ENCODE measurements around the gene ISG20. TPM values are rescaled to one million over a fixed set of nuclear protein-coding genes. Genes with fewer than 3 reads are reported as not detected.

Gene ISG20
- total and polyA plus RNA-seq, 8 donors: 3.0 to 14.2 (median 7.2) TPM

DNA sequence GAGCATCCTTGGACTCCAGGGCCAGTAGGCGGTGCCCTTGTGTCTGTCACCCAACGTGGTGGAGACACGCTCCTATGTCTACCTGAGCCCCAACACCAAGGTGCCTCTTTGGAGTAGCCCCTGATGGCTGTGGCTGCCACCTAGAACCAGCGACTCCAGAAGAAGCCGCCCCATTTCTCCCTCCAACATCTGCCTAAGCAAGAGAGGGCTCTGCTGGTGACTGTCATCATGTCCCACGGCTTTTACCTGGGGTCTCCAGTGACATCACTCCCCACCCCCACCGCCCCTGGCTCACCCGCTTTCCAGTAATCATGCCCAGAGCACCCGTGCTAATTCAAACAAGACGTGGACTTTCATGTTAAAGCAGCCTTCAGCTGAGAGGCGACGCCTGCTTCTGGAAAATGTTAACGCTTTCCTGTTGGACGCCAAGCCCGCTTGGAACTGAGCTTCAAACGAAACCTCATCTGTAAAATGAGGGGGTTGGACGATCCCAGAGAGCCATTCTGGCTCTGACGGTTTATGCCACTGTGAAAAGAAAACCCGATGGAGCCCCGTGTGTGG is 57.0 kb downstream of the ISG20 start:
- no peak for FAIRE-seq
- H3K36me3 ChIP-seq: no peaks in the 10 kb centered on the region
- H3K9me3 ChIP-seq: no peaks in the 10 kb centered on the region
- WGBS, 2 donors: 69 to 74% methylated on average over 20 of the region's 20 CpGs
- H3K4me1 ChIP-seq: no peaks in the 10 kb centered on the region
- ATAC-seq: no peak
- H3K27ac ChIP-seq: no peak overlapping the region
- H3K4me3 ChIP-seq: no peak overlapping the region
- intact Hi-C loops (cut with DNase I): no loop called here
- H3K27me3 ChIP-seq: no peaks in the 10 kb centered on the region
- TF ChIP-seq, protein P1, sequence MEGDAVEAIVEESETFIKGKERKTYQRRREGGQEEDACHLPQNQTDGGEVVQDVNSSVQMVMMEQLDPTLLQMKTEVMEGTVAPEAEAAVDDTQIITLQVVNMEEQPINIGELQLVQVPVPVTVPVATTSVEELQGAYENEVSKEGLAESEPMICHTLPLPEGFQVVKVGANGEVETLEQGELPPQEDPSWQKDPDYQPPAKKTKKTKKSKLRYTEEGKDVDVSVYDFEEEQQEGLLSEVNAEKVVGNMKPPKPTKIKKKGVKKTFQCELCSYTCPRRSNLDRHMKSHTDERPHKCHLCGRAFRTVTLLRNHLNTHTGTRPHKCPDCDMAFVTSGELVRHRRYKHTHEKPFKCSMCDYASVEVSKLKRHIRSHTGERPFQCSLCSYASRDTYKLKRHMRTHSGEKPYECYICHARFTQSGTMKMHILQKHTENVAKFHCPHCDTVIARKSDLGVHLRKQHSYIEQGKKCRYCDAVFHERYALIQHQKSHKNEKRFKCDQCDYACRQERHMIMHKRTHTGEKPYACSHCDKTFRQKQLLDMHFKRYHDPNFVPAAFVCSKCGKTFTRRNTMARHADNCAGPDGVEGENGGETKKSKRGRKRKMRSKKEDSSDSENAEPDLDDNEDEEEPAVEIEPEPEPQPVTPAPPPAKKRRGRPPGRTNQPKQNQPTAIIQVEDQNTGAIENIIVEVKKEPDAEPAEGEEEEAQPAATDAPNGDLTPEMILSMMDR (IDR thresholded peaks at IDR 0.05): no peak
- DNase-seq: no peak

- Histone ChIP-seq H3K9me3 (no peaks in the 10 kb centered on the region), H3K4me1 (no peaks in the 10 kb centered on the region), H3K4me3 (no peak overlapping the region), H3K27ac (no peak overlapping the region), H3K36me3 (no peaks in the 10 kb centered on the region), H3K27me3 (no peaks in the 10 kb centered on the region)
- 87 to 90% methylated on average over 3 of the region's 3 CpGs for WGBS, 2 donors
- TF ChIP-seq, protein P1 (IDR thresholded peaks at IDR 0.05): no peak
- ATAC-seq (no peak), DNase-seq (no peak), FAIRE-seq (no peak)
- intact Hi-C loops (cut with DNase I): no loop called here
Measured at GRCh38 chr15:88696254-88696653, 57.4 kb downstream of the ISG20 start.

- WGBS, 2 donors: 77 to 86% methylated on average over 9 of the region's 9 CpGs
- TF ChIP-seq, protein P1 (IDR thresholded peaks at IDR 0.05): no peak
Measured at GRCh38 chr15:88697276-88697675, 58.5 kb downstream of the ISG20 start.

DNA sequence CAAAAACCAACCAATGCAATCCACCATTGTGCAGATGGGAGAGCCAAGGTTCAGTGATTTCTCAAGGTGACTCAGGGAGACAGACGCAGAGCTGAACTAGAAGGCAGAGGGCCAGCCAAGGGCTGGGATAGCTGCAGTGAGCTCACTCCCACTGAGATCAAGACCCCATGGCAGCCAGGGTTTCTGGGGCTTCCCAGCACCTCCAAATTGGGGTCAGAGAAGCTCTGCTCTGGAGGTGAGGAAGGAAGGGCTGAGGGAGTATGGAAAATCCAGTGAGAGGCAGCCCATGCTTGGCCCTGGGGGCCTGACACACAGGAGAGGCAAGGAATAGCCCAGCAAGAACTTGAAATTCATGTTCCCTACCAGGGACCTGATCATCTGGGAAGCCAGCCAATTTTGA is 61.0 kb downstream of the ISG20 start:
- no peak overlapping the region for H3K27ac ChIP-seq
- TF ChIP-seq, protein P1 (IDR thresholded peaks at IDR 0.05): no peak
- no peak for ATAC-seq
- FAIRE-seq: no peak
- no peaks in the 10 kb centered on the region for H3K9me3 ChIP-seq
- no peaks in the 10 kb centered on the region for H3K36me3 ChIP-seq
- no peaks in the 10 kb centered on the region for H3K4me1 ChIP-seq
- no peak overlapping the region for H3K4me3 ChIP-seq
- intact Hi-C loops (cut with DNase I): no loop called here
- H3K27me3 ChIP-seq: no peaks in the 10 kb centered on the region
- DNase-seq: no peak
- 82 to 90% methylated on average over 1 of the region's 1 CpG for WGBS, 2 donors

More at GRCh38 chr15:88697276-88697675, 58.5 kb downstream of the ISG20 start:
- H3K9me3 ChIP-seq: no peaks in the 10 kb centered on the region
- intact Hi-C loops (cut with DNase I): no loop called here
- no peaks in the 10 kb centered on the region for H3K36me3 ChIP-seq
- no peak overlapping the region for H3K4me3 ChIP-seq
- DNase-seq: no peak
- FAIRE-seq: no peak
- H3K4me1 ChIP-seq: no peaks in the 10 kb centered on the region
- no peak for ATAC-seq
- H3K27me3 ChIP-seq: no peaks in the 10 kb centered on the region
- H3K27ac ChIP-seq: no peak overlapping the region

DNA sequence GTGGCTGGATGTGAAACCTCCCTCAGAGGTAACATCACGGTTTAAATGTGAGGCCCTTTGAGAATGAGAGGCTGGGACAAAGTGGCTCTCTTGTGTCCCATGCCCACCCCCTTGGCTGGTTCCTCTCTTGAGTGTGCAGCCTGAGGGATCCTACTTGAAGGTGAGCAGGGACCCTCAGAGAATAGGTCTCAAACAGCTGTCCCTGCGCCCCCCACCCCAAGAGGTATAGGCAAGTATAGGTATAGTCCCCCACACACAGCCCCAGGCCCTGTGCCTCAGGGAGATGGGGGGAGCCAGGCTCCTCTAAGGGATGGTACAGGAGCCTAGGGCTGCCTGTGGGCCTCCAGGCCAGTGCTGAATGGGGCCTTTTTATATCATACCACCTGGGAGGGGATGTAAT is 61.9 kb downstream of the ISG20 start:
- TF ChIP-seq, protein P1 (IDR thresholded peaks at IDR 0.05): no peak
- intact Hi-C loops (cut with DNase I): no loop called here
- no peaks in the 10 kb centered on the region for H3K9me3 ChIP-seq
- 92% methylated on average over 2 of the region's 2 CpGs for WGBS, 2 donors
- H3K4me3 ChIP-seq: no peak overlapping the region
- H3K36me3 ChIP-seq: no peaks in the 10 kb centered on the region
- FAIRE-seq: no peak
- no peak overlapping the region for H3K27ac ChIP-seq
- no peak for ATAC-seq
- no peaks in the 10 kb centered on the region for H3K27me3 ChIP-seq
- DNase-seq: no peak
- peaks cover 0 to 3% (median 0%) of the 10 kb centered on the region in 3 donors for H3K4me1 ChIP-seq
